ENCODE results near the gene ASB12.

GRCh38 chrX:64205735-64206501, 24.5 kb downstream of the ASB12 start:
- TF ChIP-seq CTCF (CRISPR knock-in tag; IDR thresholded peaks at IDR 0.05) (peak; percentile 55), HMG20A (CRISPR knock-in tag; IDR thresholded peaks at IDR 0.05; ENCODE audit: borderline replicate concordance) (no peak), ZNF281 (CRISPR knock-in tag; IDR thresholded peaks at IDR 0.05; ENCODE audit: borderline replicate concordance) (peak; percentile 46; the same call in 1 of the 2 replicates), MAX (IDR thresholded peaks at IDR 0.05) (no peak), MTA3 (CRISPR knock-in tag; IDR thresholded peaks at IDR 0.05) (no peak), ERF (CRISPR knock-in tag; IDR thresholded peaks at IDR 0.05) (no peak)
